Tibial nerve (tissue), 3 donors: ENCODE data around the gene IRX3.

Source experiments
- CTCF ChIP-seq, 5 experiments: fragments of 200-600 bp in 3 of 5; fragments of 450-650 bp in 2 of 5; sonication (generic) in 3 of 5; IDR thresholded peaks; one replicate each; pipeline ENCODE4 v1.5.1; 2016 to 2019; ENCODE audit warnings: antibody characterized with exemption in 5 of 5, mild to moderate bottlenecking in 3 of 5, moderate library complexity in 2 of 5
- POLR2A ChIP-seq, 2 donors: fragments of 450-650 bp; IDR thresholded peaks; one replicate each; pipeline ENCODE4 v1.6.1; 2017; ENCODE audit warnings: antibody characterized with exemption in 2 of 2, mild to moderate bottlenecking in 2 of 2, moderate library complexity in 2 of 2

- TF ChIP-seq POLR2A (IDR thresholded peaks at IDR 0.05) (no peak), CTCF (IDR thresholded peaks at IDR 0.05) (no peak)
These were observed 20.1 kb downstream of the IRX3 start for GRCh38 chr16:54266363-54266955.
